OCI-LY3 (cell line): ENCODE data around the gene ADARB2.

ENCODE experiments used
- H2AFZ ChIP-seq: fragments of 200-600, 300-600 bp; shearing (Covaris generic); 2 replicates; pipeline ENCODE4 v1.6.0; 2014; ENCODE audit warnings: antibody characterized with exemption, low read depth, low read length
- H3K27ac ChIP-seq: fragments of 200-600, 300-600 bp; sonication (generic); 2 replicates; pipeline ENCODE4 v1.5.1; 2014; ENCODE audit warnings: mild to moderate bottlenecking, low read length, moderate library complexity, mixed read lengths
- H3K27me3 ChIP-seq: fragments of 200-600, 300-600 bp; sonication (generic); 2 replicates; pipeline ENCODE4 v1.6.1; 2014; ENCODE audit warnings: low read depth, low read length, mixed read lengths
- H3K36me3 ChIP-seq: fragments of 200-600, 300-600 bp; sonication (generic); replicated peaks from 2 replicates; pipeline ENCODE3; 2014; ENCODE audit warnings: low read depth, low read length, mixed read lengths
- H3K4me1 ChIP-seq: fragments of 300-600, 200-600 bp; sonication (generic); 2 replicates; pipeline ENCODE4 v1.6.1; 2014; ENCODE audit warnings: low read length, mixed read lengths
- H3K4me2 ChIP-seq: fragments of 200-600, 300-600 bp; sonication (generic); 2 replicates; pipeline ENCODE4 v1.6.1; 2014; ENCODE audit warnings: low read length, mixed read lengths
- H3K4me3 ChIP-seq: fragments of 300-600, 200-600 bp; sonication (generic); 2 replicates; pipeline ENCODE4 v1.5.1; 2014; ENCODE audit warnings: antibody characterized with exemption, mild to moderate bottlenecking, low read length, moderate library complexity
- H3K79me2 ChIP-seq: fragments of 300-600, 200-600 bp; shearing (Covaris generic); 2 replicates; pipeline ENCODE4 v1.6.1; 2014; ENCODE audit warnings: mild to moderate bottlenecking, low read length, mixed read lengths
- H3K9ac ChIP-seq: fragments of 300-600, 200-600 bp; shearing (Covaris generic); 2 replicates; pipeline ENCODE4 v1.6.0; 2014; ENCODE audit warnings: mild to moderate bottlenecking, low read length, moderate library complexity
- H3K9me3 ChIP-seq: fragments of 200-600, 300-600 bp; shearing (Covaris generic); 2 replicates; pipeline ENCODE4 v1.6.1; 2014; ENCODE audit warnings: low read length, mixed read lengths; ENCODE audit not compliant: insufficient read depth
- H4K20me1 ChIP-seq: fragments of 200-600, 300-600 bp; sonication (generic); 2 replicates; pipeline ENCODE4 v1.6.1; 2016; ENCODE audit warnings: low read length, mixed read lengths; ENCODE audit not compliant: insufficient read depth
- CTCF ChIP-seq: fragments of 200-600, 300-600 bp; sonication (generic); IDR thresholded peaks from 2 replicates; pipeline ENCODE4 v1.5.1; 2014; ENCODE audit warnings: antibody characterized with exemption, low read length, low read depth
- EZH2phosphoT487 ChIP-seq: fragments of 200-600 bp; shearing (Covaris generic); IDR thresholded peaks from 2 replicates; pipeline ENCODE4 v1.6.1; 2018; ENCODE audit warnings: antibody characterized with exemption, mixed run types, low read depth

The ADARB2 gene

DNA sequence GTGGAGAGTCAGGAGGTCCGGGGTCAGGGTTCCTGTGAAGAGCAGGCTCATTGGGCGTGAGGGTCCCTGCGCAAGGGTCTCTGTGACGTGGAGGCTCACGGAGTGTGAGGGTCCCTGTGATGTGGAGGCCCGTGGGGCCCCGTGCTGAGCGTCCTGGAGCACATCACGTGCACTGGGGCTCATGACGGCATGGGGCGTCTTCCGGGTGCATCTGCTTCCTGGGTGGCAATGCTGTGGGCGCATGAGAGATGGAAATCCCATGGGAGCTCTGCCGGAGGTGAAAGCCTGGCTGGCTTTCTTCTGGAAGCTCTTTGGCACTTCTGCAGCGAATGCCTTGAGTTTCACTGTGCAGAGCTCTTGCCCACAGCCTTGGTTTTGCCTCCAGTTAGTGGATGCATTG is 609.7 kb downstream of the ADARB2 start:
- peaks cover 25% of the 10 kb centered on the region for H3K36me3 ChIP-seq
- no peak overlapping the region for H2AFZ ChIP-seq

More for the DNA sequence above, 609.7 kb downstream of the ADARB2 start:
- H3K9ac ChIP-seq: no peak overlapping the region
- H3K27me3 ChIP-seq: no peaks in the 10 kb centered on the region
- no peaks in the 10 kb centered on the region for H3K9me3 ChIP-seq
- H4K20me1 ChIP-seq: no peaks in the 10 kb centered on the region
- no peak overlapping the region for H3K4me2 ChIP-seq
- H3K27ac ChIP-seq: no peak overlapping the region
- no peak for TF ChIP-seq CTCF
- no peak for TF ChIP-seq EZH2phosphoT487
- H3K4me3 ChIP-seq: no peak overlapping the region
- H3K4me1 ChIP-seq: peaks cover 8% of the 10 kb centered on the region
- no peaks in the 10 kb centered on the region for H3K79me2 ChIP-seq
